Measurements from ENCODE around the gene AEBP2. TPM values are rescaled to one million over a fixed set of nuclear protein-coding genes. Genes with fewer than 3 reads are reported as not detected.

AEBP2 gene
- total and polyA plus RNA-seq, 9 of the 15 experiments (the other 6 are each of a cell fraction or from before 2014, with no cell fraction given), result 5.7 to 43.7 (median 10.3) TPM

- 0 out of 2 replicates have a peak, but pooled peaks cover 6% of the 10 kb centered on the region for H4K20me1 ChIP-seq (replicated peaks; ENCODE audit: control insufficient read depth, insufficient read depth, low read length)
- ATAC-seq (no peak), DNase-seq (ENCODE audit: extremely low read depth in 1 of 4, low spot score in 3 of 4) (no peak), FAIRE-seq (no peak)
- no peaks in the 10 kb centered on the region for H3K9me3 ChIP-seq (replicated peaks; ENCODE audit: control insufficient read depth, insufficient read depth, low read depth, low read length)
- H3K9me1 ChIP-seq (ENCODE audit: control insufficient read depth, insufficient read depth, low read length), result no peaks in the 10 kb centered on the region
- peaks cover 6% of the 10 kb centered on the region; the same call in 1 of the 3 replicates for H3K36me3 ChIP-seq (ENCODE audit: control insufficient read depth, insufficient read depth, low read length)
- no TSS peak for BruUV-seq (replicated peaks)
- in situ Hi-C loops (cut with MboI), result no loop called here
- H2AFZ ChIP-seq (ENCODE audit: low read depth, low read length), result peak overlapping the region; percentile 68; the same call in 1 of the 2 replicates
- CTCF ChIA-PET (ENCODE audit: low intra/inter-chr PET ratio), result no interaction called here
- peak overlapping the region; percentile 87 for H3K27ac ChIP-seq (ENCODE audit: extremely low read depth, low read depth, low read length)
- 0% methylated on average over 8 of the region's 8 CpGs for WGBS (ENCODE audit: insufficient coverage, low coverage, missing lambda C conversion rate)
- H3K4me3 ChIP-seq, result peak overlapping the region; percentile 89
- H3K4me1 ChIP-seq (replicated peaks in 1 of 2; ENCODE audit: control insufficient read depth in 2 of 2, insufficient read depth in 2 of 2, low read length in 2 of 2), result peaks cover 3 to 11% of the 10 kb centered on the region in 2 experiments; a peak in 3 of 5 replicates
- H3K4me2 ChIP-seq (ENCODE audit: insufficient read depth, low read length), result peak overlapping the region; percentile 87
- no peaks in the 10 kb centered on the region for H3K27me3 ChIP-seq (ENCODE audit: control insufficient read depth in 2 of 2, insufficient read depth in 2 of 2, low read length in 2 of 2)
- POLR2A ChIA-PET, result no interaction called here
- peak overlapping the region in 1 of 2 experiments; percentile 77; a peak in 2 of 4 replicates for H3K9ac ChIP-seq (ENCODE audit: insufficient read depth in 1 of 2, low read depth in 2 of 2, low read length in 2 of 2)
- peaks cover 63% of the 10 kb centered on the region for H3K79me2 ChIP-seq (ENCODE audit: control insufficient read depth, insufficient read depth, low read length)
- intact Hi-C loops (cut with micrococcal nuclease), result no loop called here
- TF ChIP-seq, protein P1, sequence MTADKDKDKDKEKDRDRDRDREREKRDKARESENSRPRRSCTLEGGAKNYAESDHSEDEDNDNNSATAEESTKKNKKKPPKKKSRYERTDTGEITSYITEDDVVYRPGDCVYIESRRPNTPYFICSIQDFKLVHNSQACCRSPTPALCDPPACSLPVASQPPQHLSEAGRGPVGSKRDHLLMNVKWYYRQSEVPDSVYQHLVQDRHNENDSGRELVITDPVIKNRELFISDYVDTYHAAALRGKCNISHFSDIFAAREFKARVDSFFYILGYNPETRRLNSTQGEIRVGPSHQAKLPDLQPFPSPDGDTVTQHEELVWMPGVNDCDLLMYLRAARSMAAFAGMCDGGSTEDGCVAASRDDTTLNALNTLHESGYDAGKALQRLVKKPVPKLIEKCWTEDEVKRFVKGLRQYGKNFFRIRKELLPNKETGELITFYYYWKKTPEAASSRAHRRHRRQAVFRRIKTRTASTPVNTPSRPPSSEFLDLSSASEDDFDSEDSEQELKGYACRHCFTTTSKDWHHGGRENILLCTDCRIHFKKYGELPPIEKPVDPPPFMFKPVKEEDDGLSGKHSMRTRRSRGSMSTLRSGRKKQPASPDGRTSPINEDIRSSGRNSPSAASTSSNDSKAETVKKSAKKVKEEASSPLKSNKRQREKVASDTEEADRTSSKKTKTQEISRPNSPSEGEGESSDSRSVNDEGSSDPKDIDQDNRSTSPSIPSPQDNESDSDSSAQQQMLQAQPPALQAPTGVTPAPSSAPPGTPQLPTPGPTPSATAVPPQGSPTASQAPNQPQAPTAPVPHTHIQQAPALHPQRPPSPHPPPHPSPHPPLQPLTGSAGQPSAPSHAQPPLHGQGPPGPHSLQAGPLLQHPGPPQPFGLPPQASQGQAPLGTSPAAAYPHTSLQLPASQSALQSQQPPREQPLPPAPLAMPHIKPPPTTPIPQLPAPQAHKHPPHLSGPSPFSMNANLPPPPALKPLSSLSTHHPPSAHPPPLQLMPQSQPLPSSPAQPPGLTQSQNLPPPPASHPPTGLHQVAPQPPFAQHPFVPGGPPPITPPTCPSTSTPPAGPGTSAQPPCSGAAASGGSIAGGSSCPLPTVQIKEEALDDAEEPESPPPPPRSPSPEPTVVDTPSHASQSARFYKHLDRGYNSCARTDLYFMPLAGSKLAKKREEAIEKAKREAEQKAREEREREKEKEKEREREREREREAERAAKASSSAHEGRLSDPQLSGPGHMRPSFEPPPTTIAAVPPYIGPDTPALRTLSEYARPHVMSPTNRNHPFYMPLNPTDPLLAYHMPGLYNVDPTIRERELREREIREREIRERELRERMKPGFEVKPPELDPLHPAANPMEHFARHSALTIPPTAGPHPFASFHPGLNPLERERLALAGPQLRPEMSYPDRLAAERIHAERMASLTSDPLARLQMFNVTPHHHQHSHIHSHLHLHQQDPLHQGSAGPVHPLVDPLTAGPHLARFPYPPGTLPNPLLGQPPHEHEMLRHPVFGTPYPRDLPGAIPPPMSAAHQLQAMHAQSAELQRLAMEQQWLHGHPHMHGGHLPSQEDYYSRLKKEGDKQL (CRISPR knock-in tag; IDR thresholded peaks at IDR 0.05; ENCODE audit: borderline replicate concordance), result no peak
- TF ChIP-seq MTA2 (IDR thresholded peaks at IDR 0.05; ENCODE audit: low read depth) (no peak), HDAC2 (IDR thresholded peaks at IDR 0.05) (no peak), MTF1 (CRISPR knock-in tag; IDR thresholded peaks at IDR 0.05; ENCODE audit: borderline replicate concordance) (no peak), SAFB2 (IDR thresholded peaks at IDR 0.05; ENCODE audit: borderline replicate concordance, low read depth, low read length, severe bottlenecking) (no peak)
- TF ChIP-seq, protein P2, sequence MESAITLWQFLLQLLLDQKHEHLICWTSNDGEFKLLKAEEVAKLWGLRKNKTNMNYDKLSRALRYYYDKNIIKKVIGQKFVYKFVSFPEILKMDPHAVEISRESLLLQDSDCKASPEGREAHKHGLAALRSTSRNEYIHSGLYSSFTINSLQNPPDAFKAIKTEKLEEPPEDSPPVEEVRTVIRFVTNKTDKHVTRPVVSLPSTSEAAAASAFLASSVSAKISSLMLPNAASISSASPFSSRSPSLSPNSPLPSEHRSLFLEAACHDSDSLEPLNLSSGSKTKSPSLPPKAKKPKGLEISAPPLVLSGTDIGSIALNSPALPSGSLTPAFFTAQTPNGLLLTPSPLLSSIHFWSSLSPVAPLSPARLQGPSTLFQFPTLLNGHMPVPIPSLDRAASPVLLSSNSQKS (CRISPR knock-in tag; IDR thresholded peaks at IDR 0.05), result no peak
- TF ChIP-seq, protein P3, sequence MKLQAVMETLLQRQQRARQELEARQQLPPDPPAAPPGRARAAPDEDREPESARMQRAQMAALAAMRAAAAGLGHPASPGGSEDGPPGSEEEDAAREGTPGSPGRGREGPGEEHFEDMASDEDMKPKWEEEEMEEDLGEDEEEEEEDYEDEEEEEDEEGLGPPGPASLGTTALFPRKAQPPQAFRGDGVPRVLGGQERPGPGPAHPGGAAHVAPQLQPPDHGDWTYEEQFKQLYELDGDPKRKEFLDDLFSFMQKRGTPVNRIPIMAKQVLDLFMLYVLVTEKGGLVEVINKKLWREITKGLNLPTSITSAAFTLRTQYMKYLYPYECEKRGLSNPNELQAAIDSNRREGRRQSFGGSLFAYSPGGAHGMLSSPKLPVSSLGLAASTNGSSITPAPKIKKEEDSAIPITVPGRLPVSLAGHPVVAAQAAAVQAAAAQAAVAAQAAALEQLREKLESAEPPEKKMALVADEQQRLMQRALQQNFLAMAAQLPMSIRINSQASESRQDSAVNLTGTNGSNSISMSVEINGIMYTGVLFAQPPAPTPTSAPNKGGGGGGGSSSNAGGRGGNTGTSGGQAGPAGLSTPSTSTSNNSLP (IDR thresholded peaks at IDR 0.05; ENCODE audit: borderline replicate concordance, low read depth, low read length), result no peak
- TF ChIP-seq, protein P4, sequence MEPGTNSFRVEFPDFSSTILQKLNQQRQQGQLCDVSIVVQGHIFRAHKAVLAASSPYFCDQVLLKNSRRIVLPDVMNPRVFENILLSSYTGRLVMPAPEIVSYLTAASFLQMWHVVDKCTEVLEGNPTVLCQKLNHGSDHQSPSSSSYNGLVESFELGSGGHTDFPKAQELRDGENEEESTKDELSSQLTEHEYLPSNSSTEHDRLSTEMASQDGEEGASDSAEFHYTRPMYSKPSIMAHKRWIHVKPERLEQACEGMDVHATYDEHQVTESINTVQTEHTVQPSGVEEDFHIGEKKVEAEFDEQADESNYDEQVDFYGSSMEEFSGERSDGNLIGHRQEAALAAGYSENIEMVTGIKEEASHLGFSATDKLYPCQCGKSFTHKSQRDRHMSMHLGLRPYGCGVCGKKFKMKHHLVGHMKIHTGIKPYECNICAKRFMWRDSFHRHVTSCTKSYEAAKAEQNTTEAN (CRISPR knock-in tag; IDR thresholded peaks at IDR 0.05), result no peak
- TF ChIP-seq, protein P5, sequence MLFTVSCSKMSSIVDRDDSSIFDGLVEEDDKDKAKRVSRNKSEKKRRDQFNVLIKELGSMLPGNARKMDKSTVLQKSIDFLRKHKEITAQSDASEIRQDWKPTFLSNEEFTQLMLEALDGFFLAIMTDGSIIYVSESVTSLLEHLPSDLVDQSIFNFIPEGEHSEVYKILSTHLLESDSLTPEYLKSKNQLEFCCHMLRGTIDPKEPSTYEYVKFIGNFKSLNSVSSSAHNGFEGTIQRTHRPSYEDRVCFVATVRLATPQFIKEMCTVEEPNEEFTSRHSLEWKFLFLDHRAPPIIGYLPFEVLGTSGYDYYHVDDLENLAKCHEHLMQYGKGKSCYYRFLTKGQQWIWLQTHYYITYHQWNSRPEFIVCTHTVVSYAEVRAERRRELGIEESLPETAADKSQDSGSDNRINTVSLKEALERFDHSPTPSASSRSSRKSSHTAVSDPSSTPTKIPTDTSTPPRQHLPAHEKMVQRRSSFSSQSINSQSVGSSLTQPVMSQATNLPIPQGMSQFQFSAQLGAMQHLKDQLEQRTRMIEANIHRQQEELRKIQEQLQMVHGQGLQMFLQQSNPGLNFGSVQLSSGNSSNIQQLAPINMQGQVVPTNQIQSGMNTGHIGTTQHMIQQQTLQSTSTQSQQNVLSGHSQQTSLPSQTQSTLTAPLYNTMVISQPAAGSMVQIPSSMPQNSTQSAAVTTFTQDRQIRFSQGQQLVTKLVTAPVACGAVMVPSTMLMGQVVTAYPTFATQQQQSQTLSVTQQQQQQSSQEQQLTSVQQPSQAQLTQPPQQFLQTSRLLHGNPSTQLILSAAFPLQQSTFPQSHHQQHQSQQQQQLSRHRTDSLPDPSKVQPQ (CRISPR knock-in tag; IDR thresholded peaks at IDR 0.05; ENCODE audit: borderline replicate concordance), result no peak
Measured at GRCh38 chr12:19440916-19441315, 1.6 kb downstream of the AEBP2 start.

All from K562 (cell line).